Effector CD4-positive, alpha-beta T cell (primary cell): ENCODE results near the gene GGA3.
"Not testable (repeated sequence)": the region's sequence is repeated elsewhere in the genome, so short reads cannot be mapped to it uniquely, and the experiment has no call there.

Experiments used
- DNase-seq: peaks from one replicate; pipeline ENCODE4 v3.0.0-alpha.2; 2020
- total RNA-seq: gene quantifications from one replicate; lab custom pipeline; 2026; lab: John Stamatoyannopoulos, UW

GGA3 gene, protein sequence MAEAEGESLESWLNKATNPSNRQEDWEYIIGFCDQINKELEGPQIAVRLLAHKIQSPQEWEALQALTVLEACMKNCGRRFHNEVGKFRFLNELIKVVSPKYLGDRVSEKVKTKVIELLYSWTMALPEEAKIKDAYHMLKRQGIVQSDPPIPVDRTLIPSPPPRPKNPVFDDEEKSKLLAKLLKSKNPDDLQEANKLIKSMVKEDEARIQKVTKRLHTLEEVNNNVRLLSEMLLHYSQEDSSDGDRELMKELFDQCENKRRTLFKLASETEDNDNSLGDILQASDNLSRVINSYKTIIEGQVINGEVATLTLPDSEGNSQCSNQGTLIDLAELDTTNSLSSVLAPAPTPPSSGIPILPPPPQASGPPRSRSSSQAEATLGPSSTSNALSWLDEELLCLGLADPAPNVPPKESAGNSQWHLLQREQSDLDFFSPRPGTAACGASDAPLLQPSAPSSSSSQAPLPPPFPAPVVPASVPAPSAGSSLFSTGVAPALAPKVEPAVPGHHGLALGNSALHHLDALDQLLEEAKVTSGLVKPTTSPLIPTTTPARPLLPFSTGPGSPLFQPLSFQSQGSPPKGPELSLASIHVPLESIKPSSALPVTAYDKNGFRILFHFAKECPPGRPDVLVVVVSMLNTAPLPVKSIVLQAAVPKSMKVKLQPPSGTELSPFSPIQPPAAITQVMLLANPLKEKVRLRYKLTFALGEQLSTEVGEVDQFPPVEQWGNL
- total RNA-seq: 89.3 reads per million, percentile 80 among the genes with 10 or more reads in this experiment

DNA sequence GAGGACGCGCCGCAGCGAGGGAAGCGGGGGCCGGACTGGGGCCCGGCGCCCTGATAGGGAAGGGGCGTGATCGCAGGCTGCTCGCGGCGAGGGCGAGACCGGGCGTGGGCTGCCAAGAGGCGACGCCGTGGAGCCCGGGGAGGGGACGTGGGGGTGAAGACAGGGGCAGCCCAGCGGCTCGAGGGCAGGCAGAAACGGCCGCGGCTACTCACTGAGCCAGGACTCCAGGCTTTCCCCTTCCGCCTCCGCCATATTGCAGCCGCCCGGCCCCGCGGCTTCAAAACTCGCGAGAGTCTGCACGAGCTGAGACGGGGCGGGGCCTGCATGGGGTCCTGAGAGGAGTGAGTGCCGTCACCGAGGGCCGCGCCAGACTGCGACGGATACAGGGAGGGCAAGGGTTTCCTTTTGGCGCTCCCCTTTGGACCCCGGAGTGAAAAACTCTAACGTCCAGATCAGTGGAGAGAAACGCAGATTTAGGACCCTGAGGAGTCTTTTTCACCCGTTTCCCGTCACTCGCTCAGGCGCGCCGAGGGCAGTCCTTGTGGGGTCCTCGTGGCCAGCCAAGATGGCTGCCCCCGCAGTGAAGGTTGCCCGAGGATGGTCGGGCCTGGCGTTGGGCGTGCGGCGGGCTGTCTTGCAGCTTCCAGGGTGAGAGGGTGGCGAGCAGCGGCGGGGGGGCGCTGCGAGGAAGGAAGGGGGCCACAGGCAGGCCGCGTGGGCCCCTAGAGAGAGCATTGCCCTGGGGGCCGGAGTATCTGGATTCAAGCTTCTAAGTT is at the start of gene GGA3, which contains the start of gene MRPS7:
GGA3 (minus strand) TSS at position 271 of the 776 bp plus-strand sequence; CDS start at position 252, 19 bp downstream.
MRPS7 (plus strand) TSS at position 544 of the 776 bp plus-strand sequence; CDS start at position 566, 22 bp downstream.
- DNase-seq: peak; percentile 94

DNA sequence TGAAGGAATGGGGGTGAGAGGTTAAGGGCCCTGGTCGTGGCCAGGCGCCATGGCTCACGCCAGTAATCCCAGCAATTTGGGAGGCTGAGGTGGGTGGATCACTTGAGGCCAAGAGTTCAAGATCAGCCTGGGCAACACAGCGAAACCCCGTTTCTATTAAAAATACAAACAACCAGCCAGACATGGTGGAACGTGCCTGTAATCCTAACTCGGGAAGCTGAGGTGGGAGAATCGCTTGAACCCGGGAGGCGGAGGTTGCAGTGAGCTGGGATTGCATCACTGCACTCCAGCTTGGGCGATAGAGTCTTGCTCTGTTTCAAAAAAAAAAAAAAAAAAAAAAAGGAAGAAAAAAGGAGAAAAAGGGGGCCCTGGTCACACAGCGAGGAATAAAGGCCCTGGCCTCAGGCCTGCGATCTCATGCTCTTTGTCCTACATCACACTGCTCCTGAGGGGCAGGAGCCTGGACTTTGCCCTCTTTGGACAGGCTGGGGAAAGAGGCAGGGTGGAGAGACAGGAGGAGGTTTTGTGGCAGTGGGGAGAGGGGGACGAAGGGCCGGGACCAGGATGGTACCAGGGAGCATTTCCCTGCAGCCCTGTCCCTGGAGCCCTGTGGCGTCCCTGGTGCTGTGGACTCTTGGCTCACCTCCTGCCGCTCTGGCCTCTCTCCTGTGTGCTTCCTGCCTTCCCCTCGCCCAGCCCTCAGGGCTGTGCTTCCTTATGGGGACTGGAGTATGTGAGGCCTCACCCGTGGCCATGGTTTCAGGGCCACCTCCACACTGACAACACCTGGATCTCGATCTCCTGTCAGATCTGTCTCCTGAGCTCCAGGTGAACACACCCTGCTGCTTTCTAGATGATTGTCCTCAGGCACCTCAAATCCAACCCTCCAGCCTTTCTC is 47.6 kb upstream of the GGA3 start:
- no peak for DNase-seq

DNA sequence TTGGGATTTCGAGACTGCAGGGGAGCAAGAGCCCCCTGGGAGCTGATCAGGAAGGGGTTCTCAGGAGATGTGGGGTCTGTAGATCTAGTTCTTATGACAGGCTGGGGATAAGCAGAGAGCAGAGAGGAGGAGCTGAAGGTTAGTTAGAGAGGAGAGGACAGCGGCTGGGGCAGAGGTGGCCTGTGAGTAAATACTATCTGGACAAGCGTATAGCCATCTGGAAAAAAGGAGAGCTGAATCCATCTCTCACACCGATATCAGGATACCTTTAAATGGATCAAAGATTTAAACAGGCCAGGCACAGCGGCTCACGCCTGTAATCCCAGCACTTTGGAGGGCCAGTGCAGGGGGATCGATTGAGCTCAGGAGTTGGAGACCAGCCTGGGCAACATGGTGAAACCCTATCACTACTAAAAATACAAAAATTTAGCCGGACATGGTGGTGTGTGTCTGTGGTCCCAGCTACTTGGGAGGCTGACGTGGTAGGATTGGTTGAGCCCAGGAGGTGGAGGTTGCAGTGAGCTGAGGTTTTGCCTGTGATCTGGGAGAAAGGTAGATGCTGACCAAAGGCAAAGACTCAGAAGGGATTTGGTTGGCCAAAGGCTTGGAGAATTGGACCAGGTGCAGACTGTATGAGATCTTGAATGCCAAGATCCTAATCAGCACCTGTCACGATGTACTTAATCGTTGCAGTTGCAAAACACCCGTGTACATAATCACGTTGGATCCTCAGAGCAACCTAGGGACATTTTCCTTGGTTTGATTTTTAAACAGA is 46.7 kb upstream of the GGA3 start:
- DNase-seq: no peak

GRCh38 chr17:75301502-75302206 is 40.2 kb upstream of the GGA3 start:
- no peak for DNase-seq

DNA sequence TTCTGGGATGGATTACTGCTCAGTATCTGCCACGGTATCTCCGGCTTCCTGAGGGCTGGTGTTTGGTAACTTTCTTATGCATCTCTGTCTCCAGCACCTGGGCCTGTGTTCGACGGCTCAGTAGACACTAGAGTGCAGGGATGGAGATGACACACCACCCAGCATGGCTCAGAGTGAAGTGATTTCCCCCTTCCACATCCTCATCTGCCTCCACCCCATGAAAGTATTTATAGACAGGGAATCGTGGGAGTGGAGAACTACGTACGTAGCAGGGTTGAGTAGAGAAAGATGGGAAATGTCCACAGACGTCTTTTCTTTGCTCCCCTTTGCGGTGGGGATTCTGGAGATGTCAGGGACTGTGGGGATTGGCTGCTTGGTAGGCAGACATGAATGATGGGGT is 39.6 kb upstream of the GGA3 start:
- DNase-seq: no peak

GRCh38 chr17:75300280-75300679 is 38.9 kb upstream of the GGA3 start:
- DNase-seq: no peak

GRCh38 chr17:75295201-75296158 is 34.1 kb upstream of the GGA3 start:
- no peak for DNase-seq

- DNase-seq: not testable (repeated sequence)
Measured at GRCh38 chr17:75292810-75293448, 31.5 kb upstream of the GGA3 start.

DNA sequence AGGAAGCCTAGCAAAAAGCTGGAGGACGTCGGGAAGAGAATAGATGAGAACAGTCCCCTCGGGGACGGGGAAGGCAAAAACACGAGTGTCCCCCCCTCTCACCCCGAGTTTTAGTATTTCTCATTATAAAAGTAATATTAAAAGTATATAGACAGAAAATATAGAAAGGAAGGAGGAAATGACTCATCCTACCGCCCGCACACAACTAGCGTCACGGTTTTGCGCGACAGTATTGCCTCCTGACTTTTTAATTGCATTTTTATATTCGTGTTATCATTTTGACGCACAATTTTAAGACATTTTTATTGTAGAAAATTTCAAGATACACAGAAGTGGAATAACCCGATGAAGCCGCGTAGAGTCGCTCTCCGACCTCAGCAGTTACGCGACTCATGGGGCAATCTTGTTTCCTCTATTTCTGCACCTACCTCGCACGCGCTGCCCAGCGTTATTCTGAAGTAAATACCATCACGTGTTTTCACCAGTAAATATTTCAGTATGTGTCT is 28.5 kb upstream of the GGA3 start:
- peak; percentile 59 for DNase-seq

DNA sequence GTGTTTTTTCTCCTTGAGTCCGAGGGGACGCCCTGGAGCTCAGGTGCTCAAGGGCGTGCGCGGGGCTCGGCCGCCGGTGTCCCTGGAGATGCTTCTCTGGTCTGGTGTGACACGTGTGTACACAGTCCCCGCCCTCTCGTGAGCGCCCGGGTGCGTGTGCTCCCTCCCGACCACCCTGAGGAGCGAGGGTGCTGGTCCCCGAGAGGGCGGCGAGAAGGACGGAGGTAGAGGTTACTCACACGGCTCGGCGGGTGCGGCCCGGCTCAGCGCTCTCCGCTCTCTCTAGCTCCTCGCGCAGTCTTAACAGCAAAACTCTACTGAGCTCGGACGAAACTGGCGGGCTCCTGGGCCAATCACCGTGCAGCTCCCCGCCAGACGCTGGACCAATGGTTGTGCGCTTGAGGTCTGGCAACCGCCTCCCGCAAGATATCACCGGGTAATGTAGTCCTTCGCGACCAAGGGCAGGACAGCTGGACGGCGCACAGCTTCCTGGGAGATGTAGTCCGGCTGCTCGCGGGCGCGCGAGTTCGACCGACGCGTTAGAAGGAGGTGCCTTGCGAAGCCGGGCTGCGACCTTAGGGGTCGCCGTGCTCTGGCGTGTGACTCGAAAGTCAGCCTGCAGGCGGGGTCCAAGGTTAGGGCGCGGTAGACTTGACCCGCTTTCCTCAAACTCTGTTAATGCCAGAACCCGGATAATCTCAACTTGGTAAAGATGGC is 27.9 kb upstream of the GGA3 start, which contains the start of gene SLC25A19:
SLC25A19 (minus strand) TSS at position 319 of the 717 bp plus-strand sequence. CDS start 2,669 bp downstream, outside the sequence.
- DNase-seq: peak; percentile 97

DNA sequence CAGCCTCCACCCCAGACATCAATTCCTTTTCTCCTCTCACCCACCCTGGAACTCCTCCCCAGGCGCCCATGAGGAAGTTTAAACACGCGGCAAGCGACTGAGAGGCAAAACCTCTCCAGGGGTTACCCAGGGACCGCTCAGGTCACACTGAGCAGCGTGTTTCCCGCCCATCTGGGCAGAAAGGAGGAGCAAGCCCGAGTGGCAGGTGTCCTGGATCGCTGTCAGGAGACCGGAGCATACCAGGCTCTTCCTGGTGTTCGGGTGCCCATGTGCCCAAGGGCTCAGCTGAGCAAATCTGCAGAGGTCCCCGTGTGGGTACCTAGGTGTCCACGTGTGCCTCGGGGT is 27.3 kb upstream of the GGA3 start:
- peak; percentile 38 for DNase-seq

GRCh38 chr17:75288359-75288758 is 27.0 kb upstream of the GGA3 start:
- DNase-seq: no peak

GRCh38 chr17:75287221-75287620 is 25.8 kb upstream of the GGA3 start:
- no peak for DNase-seq

DNA sequence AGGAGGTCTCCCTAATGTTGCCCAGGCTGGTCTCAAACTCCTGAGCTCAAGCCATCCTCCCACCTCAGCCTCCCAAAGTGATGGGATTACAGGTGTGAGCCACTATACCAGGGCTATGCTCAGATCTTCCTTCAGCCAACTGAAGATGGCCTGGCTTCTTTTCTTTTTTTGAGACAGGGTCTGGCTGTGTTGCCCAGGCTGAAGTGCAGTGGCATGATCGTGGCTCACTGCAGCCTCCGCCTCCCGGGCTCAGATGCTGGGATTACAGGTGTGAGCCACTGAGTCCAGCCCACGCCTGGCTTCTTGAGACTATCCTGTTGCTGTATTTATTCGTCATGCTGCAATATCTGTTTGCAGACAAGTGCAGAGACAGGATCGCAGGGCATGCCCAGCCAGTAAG is 23.7 kb upstream of the GGA3 start:
- no peak for DNase-seq

- DNase-seq: not testable (repeated sequence)
Measured at GRCh38 chr17:75280189-75280588, 18.8 kb upstream of the GGA3 start.

DNA sequence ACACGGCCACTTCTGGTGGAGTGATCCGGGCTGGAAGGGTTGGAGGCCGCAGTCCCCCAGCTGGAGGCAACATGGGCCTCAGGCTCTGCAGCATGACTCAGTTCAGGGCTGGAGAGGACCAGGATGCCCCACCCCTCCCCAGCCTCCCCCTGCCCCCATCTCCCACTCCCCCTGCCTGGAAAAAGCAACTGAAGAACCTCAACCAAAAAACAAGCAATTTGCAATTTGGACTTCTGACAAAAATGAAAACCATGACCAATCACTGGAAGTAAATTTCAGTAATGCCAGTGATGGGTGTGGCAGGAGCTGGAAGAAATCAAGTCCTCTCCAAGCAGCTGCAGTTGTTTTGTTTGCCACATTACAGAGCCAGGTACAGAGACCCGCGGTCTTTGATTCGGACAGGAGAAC is 16.3 kb upstream of the GGA3 start:
- no peak for DNase-seq

DNA sequence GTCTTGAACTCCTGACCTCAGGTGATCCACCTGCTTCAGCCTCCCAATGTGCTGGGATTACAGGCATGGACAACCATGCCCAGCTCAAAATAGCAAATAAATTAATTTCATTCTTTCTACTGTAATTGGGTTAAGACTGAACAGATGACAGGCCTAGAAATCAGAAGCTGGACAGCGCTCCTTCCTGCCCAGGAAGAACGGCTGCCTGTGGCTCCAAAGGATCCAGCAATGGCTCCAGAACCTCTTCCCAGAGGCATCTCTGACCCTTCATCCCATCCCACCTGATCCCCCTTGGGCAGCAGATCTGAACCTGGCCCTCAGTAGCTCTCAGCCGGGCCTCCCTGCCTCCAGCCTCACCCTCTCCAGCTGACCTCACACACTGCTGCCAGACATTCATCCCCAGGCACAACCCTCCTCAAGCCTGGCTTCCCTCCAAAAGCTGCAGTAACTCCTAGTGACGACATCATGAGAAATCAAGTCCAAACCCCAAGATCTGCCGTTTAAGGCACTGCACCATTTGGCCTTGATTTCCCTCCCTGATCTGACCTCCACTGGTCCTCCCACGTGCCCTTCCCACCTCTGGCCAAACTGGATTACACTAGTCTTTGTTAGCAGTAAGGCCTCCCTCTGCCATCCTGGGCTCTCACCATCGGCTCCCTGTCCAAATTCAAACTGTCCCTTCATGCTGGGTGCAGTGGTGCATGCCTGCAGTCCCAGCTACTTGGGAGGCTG is 12.7 kb upstream of the GGA3 start:
- no peak for DNase-seq
